Right renal cortex interstitium (tissue), 3 donors: Measurements from ENCODE around the gene INSRR. TPM values are rescaled to one million over a fixed set of nuclear protein-coding genes. Genes with fewer than 3 reads are reported as not detected.

Experiments
- DNase-seq, 3 donors: peaks; one replicate each; pipeline ENCODE4 v3.0.0-alpha.2; 2013; ENCODE audit warnings: low read depth in 3 of 3, low spot score in 2 of 3
- polyA plus RNA-seq, 3 donors: library from polyadenylated mRNA; unstranded; fragments of 120-200 nt; gene quantifications; one replicate each; pipeline ENCODE4 v1.2.1, GENCODE V29; 2013; ENCODE audit not compliant: insufficient read length in 3 of 3

INSRR gene
- polyA plus RNA-seq, 3 donors, result 1.3 to 2.1 (median 1.7) TPM

DNA sequence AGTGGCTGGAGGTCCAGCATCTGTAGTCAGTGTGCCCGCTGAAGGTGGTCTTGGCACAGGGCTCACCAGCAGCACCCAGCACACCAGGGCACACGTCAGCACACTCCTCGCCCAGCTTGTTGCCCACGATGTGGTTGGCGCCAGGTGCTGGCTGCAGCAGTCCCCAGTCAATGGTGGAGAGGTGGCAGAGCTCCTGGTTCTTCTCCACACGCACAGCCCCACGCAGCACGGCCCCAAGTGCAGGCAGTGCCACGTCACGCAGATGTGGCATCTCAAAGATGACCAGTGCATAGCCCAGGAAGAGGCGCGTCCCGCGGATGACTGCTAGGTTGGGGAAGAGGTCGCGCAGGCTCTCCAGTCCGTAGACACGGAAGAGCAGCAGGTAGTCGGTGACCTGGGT is 5.2 kb downstream of the INSRR start:
- DNase-seq, result no peak

DNA sequence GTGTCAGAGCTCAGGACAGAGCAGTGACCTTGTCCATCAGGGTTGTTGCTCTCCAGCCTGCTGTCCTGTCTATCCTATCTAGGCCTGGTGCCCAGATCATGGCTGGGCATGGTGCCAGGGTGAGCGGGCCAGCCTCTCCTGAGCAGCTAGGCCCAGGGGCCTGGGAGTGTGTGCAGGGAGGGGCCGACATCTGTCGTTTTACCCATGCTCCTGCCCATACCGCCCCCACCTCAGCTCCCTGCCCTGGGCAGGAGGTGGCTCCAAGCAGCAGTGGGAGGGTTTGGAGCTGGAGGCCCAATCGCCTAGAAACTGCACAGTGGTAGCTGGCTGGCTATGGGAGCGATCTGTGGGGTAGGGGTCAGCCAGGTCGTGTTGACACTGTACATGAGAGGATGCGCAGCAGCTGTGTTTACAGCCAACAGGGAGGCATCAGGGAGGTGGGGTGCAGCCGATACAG is 6.5 kb downstream of the INSRR start:
- DNase-seq, result peak in 1 of 3 donors; percentile 60

- no peak for DNase-seq
Observed at GRCh38 chr1:156851779-156852417, 7.0 kb downstream of the INSRR start.

DNA sequence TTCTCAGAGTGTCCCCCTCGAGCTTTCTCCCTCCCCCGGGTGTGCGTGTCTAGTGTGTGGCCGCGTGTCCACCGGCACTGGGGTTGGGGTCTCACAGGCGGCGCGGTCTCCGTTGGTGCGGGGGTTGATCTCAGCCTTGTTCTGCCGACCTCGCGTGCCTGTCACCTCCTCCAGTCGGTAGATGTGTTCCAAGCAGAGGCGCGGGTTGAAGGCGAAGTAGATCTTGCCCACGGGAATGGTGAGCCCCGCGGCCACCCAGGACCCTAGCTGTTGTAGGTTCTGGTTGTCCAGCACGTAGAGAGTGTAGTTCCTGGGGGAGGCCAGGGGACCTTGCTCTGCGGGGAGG is 9.8 kb downstream of the INSRR start:
- no peak for DNase-seq

DNA sequence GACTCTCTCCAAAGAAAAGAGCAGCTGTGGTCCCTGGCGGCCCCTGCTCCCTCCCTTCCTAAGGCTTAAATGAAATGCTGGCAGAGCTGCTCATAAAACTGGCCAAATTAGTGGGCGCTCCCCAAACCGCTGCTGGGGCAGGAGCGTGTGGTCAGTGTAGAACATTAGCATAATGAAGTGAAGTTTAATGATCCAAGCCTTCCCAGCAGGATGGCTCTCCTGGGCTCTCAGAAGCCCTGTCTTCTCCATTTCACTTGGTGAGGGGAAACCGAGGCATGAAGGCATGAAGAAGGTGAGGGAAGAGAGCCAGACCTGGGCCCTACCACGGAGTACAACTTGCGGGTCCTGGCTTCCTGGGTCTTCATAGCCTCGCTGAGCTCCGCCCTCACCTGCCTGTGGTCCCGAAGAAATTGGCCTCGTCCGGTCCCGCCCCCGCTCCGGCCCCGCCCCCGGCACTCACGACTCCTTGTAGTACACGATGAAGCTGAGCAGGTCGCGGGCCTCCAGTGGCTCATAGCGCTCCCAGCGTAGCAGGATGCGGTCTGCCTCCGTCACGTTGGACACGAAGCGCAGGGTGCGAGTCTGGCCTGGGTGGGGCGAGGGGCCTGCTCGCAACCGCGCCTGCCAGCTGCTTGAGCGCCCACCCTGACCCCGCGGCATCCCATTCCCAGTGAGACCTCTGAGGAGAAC is 10.3 kb downstream of the INSRR start:
- DNase-seq, result no peak

DNA sequence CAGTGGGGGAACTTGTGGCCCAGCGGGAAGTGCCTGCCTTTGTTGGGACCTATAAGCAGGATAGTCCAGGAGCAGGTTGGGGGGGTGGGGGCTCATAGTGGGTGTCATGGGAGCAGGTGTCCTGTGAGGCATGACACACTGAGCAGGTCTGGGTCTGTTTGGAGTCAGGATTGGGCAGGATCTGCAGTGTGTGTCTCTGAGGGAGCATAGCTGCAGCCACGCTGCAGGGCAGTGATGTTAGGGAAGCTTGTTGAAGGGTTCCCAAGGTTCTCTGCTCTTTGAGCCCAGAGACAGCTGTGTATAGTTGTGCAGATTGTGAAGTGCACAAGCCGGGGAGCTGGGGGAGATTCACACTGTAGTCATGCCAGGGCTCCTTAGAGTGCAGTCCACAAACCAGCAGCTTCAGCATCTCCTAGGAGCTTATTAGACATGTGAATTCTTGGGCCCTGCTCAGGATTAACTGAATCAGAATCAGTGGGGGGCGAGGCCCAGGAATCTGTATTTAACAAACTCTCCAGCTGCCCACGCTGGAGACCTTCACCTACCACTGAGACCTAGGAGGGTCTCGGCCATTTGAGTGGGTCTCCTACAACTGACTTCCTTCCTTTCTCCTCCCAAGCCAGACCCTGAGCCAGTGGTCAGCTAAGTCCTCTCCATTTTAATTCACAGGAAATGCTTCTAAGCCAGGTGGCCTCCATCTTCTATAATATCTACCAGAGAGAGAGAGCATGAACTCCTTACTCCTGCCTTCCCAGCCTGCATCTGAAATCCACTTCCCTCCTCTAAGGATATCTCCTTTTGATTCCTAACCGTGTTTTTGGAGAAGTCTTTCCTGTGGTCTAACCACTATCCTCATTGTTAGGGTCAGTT is 11.1 kb downstream of the INSRR start:
- DNase-seq, result no peak

GRCh38 chr1:156846643-156847042 is 12.3 kb downstream of the INSRR start:
- DNase-seq, result no peak

- no peak for DNase-seq
Observed at GRCh38 chr1:156845953-156846545, 12.9 kb downstream of the INSRR start.

GRCh38 chr1:156845055-156845952 is 13.6 kb downstream of the INSRR start:
- DNase-seq, result no peak

DNA sequence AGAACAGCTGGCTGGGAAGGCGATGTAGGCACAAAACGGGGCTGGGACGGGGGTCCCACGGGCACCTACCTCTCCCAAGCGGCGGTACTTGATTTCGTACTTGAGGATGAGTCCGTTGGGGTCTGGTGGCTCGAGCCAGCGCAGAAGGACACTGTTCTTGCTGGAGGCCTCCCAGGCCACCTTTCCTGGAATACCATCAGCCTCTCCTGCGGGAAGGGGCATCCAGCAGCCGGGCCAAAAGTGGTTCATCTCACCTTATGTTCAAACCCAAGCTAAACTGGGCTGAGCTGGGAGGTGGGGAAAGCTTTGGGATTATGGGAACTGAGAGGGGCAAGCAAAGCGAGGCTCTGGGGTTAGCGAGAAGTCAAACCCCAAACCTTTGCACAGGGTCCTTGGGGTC is 14.3 kb downstream of the INSRR start:
- no peak for DNase-seq

GRCh38 chr1:156844102-156844501 is 14.8 kb downstream of the INSRR start:
- DNase-seq, result no peak

- DNase-seq, result no peak
Observed at GRCh38 chr1:156842618-156843300, 16.2 kb downstream of the INSRR start.

- DNase-seq, result no peak
Observed at GRCh38 chr1:156841295-156841855, 17.5 kb downstream of the INSRR start.

DNA sequence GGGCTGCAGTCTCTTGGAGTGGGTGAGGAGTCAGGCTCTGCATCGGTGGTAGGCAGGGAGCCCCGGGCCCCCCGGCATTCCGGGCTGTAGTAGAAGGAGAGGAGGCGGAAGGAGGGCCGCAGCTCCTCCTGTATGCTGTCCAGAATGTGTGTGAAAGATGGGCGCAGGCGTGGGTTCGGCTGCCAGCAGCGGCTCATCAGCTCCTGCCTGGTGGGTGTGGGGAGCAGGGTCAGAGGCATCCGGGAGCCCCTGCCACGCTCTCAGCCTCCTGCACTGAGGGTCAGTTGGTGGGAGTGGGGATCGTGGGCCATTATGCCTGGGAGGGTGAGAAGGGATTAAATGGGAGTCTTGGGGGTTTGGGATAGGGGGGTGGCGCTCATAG is 18.0 kb downstream of the INSRR start:
- DNase-seq, result no peak

- no peak for DNase-seq
Observed at GRCh38 chr1:156840186-156840897, 18.6 kb downstream of the INSRR start.

- no peak for DNase-seq
Observed at GRCh38 chr1:156839426-156840109, 19.3 kb downstream of the INSRR start.

- no peak for DNase-seq
Observed at GRCh38 chr1:156838972-156839371, 19.9 kb downstream of the INSRR start.

- no peak for DNase-seq
Observed at GRCh38 chr1:156836892-156837291, 22.0 kb downstream of the INSRR start.
